Right lobe of liver (tissue), 4 donors: Measurements from ENCODE around the gene PPP1R10.

Source experiments
- CTCF ChIP-seq, 4 donors: fragments of 200-600 bp in 3 of 4; fragments of 450-650 bp in 1 of 4; IDR thresholded peaks; one replicate each; pipeline versions ENCODE4 v1.5.1 to v1.8.0; 2016 to 2022; ENCODE audit warnings: antibody characterized with exemption in 4 of 4, mild to moderate bottlenecking in 2 of 4
- POLR2A ChIP-seq: fragments of 450-650 bp; IDR thresholded peaks from one replicate; pipeline ENCODE4 v1.6.1; 2017; ENCODE audit warnings: antibody characterized with exemption, mild to moderate bottlenecking
- donor health status: DM: no; HTN: no; CAD: no.
- donor health status: DM: no; HTN: no; CAD: no.
- donor health status: DM: no; HTN: yes; CAD: no.

GRCh38 chr6:30643656-30644055 lies 26.6 kb upstream of the PPP1R10 start:
- TF ChIP-seq CTCF (IDR thresholded peaks at IDR 0.05) (no peak), POLR2A (no peak)
